GM21529 (cell line): Measurements from ENCODE around the gene MED16.
"Not testable (repeated sequence)": the region's sequence is repeated elsewhere in the genome, so short reads cannot be mapped to it uniquely, and the experiment has no call there.

Experiments used
- ATAC-seq: cut with Tn5 transposase; IDR thresholded peaks from one replicate; pipeline ENCODE4 v1.9.1; 2021; ENCODE audit not compliant: unreplicated experiment

MED16 gene

GRCh38 chr19:889662-890295 lies 3.2 kb downstream of the MED16 start:
- ATAC-seq, result no peak

GRCh38 chr19:888581-889385 lies 4.2 kb downstream of the MED16 start:
- no peak for ATAC-seq

GRCh38 chr19:887599-887998 lies 5.4 kb downstream of the MED16 start:
- ATAC-seq, result no peak

GRCh38 chr19:887072-887471 lies 5.9 kb downstream of the MED16 start:
- no peak for ATAC-seq

GRCh38 chr19:885536-886224 lies 7.3 kb downstream of the MED16 start:
- ATAC-seq, result no peak

- no peak for ATAC-seq
Observed at GRCh38 chr19:884420-885211, 8.4 kb downstream of the MED16 start.

GRCh38 chr19:883661-884211 lies 9.3 kb downstream of the MED16 start:
- no peak for ATAC-seq

GRCh38 chr19:882871-883497 lies 10.0 kb downstream of the MED16 start:
- no peak for ATAC-seq

DNA sequence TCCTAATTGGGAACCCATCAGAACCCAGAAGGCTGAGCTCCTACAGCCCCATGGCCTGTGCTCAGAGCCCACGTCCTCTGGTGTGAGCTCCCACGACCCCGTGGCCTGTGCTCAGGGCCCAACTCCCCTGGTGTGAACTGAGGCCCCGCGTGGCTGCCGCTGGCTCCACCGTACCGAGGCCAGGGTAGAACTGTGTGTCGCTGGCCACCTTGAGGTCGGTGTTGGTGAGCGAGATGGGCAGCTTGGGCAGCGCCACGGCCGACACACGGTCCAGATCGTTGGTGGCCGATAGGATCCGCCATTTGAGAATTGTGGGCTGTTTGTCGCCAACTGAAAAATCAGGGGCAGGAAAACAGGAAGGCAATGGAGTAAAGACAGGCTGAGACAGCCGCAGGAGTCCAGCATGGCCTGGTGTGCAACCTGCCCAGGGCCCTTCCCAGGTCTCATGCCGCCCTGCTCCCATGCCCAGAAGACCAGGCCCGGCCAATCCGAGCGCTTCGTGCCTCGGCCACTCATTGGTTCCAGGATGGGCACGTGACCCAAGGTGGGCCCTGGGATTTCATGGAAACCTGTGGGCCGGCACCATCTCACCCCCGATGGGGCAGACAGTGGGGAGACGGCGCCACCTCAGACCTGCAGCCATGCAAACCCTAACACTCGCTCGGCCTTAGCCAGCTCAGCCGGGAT lies 11.5 kb downstream of the MED16 start:
- no peak for ATAC-seq

DNA sequence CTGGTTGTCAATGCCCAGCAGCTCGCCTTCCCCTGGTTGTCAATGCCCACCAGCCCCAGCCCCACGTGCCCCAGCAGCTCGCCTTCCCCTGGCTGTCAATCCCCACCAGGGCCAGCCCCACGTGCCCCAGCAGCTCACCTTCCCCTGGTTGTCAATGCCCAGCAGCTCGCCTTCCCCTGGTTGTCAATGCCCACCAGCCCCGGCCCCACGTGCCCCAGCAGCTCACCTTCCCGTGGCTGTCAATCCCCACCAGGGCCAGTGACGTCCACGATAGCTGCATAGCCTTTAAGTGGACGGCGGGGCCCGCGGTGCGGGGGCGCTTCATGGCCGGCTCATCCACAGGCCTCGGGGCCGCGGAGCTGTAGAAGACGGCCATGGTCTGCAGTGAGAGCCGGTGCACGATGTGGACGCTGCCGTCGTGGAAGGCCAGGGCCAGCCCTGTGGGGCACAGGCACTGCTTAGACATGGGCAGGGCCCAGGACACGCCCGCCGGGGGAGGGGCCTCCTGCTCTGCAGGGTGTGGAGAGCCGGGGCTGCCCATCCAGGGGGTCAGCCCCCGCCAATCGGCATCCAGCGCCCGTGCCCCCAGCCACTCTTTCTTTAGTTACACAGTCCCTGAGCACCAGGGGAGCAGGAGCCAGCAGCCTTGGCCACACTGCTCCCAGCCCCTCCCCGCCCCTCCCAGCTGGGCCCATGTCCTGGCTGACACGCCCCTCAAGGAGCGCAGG lies 13.1 kb downstream of the MED16 start:
- no peak for ATAC-seq

DNA sequence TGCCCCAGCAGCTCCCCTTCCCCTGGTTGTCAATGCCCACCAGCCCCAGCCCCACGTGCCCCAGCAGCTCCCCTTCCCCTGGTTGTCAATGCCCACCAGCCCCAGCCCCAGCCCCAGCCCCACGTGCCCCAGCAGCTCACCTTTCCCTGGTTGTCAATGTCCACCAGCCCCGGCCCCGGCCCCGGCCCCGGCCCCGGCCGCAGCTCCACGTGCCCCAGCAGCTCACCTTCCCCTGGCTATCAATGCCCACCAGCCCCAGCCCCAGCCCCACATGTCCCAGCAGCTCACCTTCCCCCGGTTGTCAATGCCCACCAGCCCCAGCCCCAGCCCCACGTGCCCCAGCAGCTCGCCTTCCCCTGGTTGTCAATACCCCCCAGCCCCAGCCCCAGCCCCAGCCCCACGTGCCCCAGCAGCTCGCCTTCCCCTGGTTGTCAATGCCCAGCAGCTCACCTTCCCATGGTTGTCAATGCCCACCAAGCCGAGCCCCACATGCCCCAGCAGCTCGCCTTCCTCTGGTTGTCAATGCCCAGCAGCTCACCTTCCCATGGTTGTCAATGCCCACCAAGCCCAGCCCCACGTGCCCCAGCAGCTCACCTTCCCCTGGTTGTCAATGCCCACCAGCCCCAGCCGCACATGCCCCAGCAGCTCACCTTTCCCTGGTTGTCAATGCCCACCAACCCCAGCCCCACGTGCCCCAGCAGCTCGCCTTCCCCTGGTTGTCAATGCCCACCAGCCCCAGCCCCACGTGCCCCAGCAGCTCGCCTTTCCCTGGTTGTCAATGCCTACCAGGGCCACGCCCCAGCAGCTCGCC lies 14.0 kb downstream of the MED16 start:
- not testable (repeated sequence) for ATAC-seq

- ATAC-seq, result not testable (repeated sequence)
Observed at GRCh38 chr19:877992-878660, 14.9 kb downstream of the MED16 start.

- ATAC-seq, result no peak
Observed at GRCh38 chr19:876780-877314, 16.1 kb downstream of the MED16 start.

DNA sequence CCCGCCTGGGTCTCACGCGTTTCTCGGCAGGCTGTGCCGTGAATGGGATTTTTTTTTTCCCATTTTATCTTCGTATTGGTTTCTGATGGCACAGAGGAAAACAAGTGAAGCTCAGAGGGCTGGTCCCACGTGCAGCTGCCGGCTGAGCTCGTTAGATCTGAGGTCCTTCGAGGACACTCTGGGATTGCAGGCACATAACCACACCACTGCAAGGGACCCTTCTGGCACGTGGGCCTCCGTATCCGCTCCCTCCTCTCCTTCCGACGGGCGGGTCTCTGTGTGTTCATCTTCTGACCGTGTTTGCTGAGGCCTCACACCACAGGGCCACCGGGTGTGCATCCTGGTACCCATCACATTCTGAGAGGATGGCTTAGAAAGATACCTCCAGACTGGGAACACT lies 16.9 kb downstream of the MED16 start:
- no peak for ATAC-seq

DNA sequence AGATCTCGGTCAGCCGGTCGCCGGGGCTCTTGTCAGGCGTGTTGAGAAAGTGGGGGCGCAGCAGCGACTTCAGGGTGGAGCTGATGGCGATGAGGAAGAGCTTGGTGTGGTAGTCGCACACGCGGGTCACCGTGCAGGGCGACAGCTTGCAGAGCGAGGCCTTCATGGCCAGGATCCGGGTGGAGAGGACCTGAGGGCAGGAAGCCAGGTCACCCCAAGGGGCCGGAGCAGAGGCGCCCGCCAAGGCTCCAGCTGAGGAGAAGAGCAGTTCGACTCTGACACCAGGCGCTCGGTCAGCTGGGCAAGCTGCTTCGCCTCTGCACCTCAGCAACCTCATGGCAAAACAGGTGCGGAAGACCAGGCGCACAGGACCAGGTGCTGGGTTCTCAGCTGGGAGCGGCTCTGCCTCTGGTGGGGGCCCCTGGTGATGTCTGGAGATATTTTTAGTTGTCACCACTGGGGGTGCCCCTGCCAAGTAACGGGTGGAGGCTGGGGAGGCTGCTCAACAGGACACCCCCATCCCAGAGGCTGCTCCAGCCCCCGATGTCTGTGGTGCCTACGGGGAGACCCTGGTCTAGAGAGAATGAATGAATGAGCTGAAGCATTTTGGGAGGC lies 17.6 kb downstream of the MED16 start:
- no peak for ATAC-seq

DNA sequence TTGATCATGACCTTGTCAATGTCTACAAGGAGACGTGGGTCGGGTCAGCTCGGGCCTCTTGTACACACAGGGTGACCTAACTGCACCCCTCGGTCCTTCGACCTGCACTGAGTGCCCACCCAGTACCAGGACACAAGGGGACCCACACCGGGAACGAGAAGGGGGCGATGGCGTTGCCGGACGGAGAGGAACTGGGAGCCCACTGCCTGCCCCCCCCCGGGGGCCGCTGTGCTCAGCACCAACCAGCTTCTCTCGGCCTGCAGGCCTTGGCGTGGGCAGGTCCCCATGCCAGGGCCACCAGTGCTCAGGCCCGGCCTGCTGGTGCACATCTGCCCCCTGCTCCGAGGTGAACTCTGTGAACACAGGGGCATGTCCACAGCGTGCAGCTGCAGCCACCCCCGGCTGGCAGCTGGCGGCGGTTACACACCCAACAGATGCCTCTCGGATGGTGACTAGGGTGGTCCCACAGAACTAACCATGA lies 19.4 kb downstream of the MED16 start:
- no peak for ATAC-seq

DNA sequence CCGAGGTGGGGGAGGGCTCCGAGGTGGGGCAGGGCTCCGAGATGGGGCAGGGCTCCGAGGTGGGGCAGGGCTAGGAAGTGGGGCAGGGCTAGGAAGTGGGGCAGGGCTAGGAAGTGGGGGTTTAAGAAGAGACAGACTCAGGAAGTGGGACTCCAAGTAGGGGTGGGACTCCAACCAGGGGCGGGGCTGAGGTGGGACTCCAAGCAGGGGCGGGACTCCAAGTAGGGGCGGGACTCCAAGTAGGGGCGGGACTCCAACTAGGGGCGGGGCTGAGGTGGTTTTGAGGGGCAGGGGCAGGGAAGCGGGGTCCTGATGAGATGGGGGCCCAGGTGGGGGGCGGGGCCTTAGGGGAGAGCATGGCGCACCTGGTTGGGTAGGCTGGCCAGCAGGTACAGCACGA lies 19.9 kb downstream of the MED16 start:
- no peak for ATAC-seq
